Calu3 (cell line): ENCODE measurements around the gene RND1. TPM values are rescaled to one million over a fixed set of nuclear protein-coding genes. Genes with fewer than 3 reads are reported as not detected.

Experiments
- BruUV-seq: library from RNA; stranded (reverse); fragments of 400-500 nt; replicated peaks from 2 replicates; lab custom pipeline; 2021; lab: Mats Ljungman, UMichigan
- CTCF ChIA-PET: fragments of 300-600 bp; sonication (Branson Sonifier 250); formaldehyde crosslinking; loops from one replicate; lab custom pipeline; 2022; ENCODE audit warnings: antibody characterized with exemption; lab: Charles Lee
- DNase-seq: peaks from one replicate; pipeline ENCODE4 v3.0.0; 2022
- H3K27ac Mint-ChIP-seq: one replicate; pipeline ENCODE4 v1.8.0; 2022; ENCODE audit warnings: mixed read lengths; ENCODE audit not compliant: unreplicated experiment
- H3K27me3 Mint-ChIP-seq: one replicate; pipeline ENCODE4 v1.8.0; 2022; ENCODE audit warnings: mixed read lengths; ENCODE audit not compliant: unreplicated experiment
- H3K36me3 Mint-ChIP-seq: one replicate; pipeline ENCODE4 v1.8.0; 2022; ENCODE audit warnings: mild to moderate bottlenecking, moderate library complexity, mixed read lengths; ENCODE audit not compliant: insufficient read depth, unreplicated experiment
- H3K4me1 Mint-ChIP-seq: one replicate; pipeline ENCODE4 v1.8.0; 2022; ENCODE audit warnings: mild to moderate bottlenecking, low read depth, mixed read lengths; ENCODE audit not compliant: unreplicated experiment
- H3K4me3 Mint-ChIP-seq: one replicate; pipeline ENCODE4 v1.8.0; 2022; ENCODE audit warnings: mild to moderate bottlenecking, low read depth, moderate library complexity, mixed read lengths; ENCODE audit not compliant: unreplicated experiment
- H3K9me3 Mint-ChIP-seq: one replicate; pipeline ENCODE4 v1.8.0; 2022; ENCODE audit warnings: low read depth, mixed read lengths; ENCODE audit not compliant: unreplicated experiment
- CTCF ChIP-seq: fragments of 200-600 bp; IDR thresholded peaks from one replicate; pipeline ENCODE4 v1.8.0; 2022; ENCODE audit warnings: antibody characterized with exemption; ENCODE audit not compliant: unreplicated experiment
- intact Hi-C: fragments of 100-400 bp; cut with micrococcal nuclease; formaldehyde crosslinking; loops from one replicate; pipeline ENCODE4 v1.10.0; 2022; ENCODE audit not compliant: unreplicated experiment
- total RNA-seq: library from RNA; stranded (reverse); gene quantifications from 2 replicates; pipeline ENCODE4 v1.2.3, GENCODE V29; 2022

The RND1 gene
- total RNA-seq, 1 experiment from 2014 or later, result 14.2 TPM

GRCh38 chr12:48894271-48894670, 28.6 kb upstream of the RND1 start:
- BruUV-seq, result no TSS peak

GRCh38 chr12:48890657-48891418, 25.2 kb upstream of the RND1 start:
- H3K4me1 Mint-ChIP-seq, result peaks cover 8% of the 10 kb centered on the region
- no peak overlapping the region for H3K4me3 Mint-ChIP-seq
- CTCF ChIA-PET, result interaction anchor here (0.6 to 3.8 kb wide), 6 partner anchors 13 to 62 kb away, joined by 3 to 61 read pairs (median 4); partner anchors contain the start of genes DDX23 and RND1
- peak; percentile 84 for DNase-seq
- peaks cover 22% of the 10 kb centered on the region for H3K27me3 Mint-ChIP-seq
- H3K9me3 Mint-ChIP-seq, result no peaks in the 10 kb centered on the region
- intact Hi-C loops, result loop anchor here (1.0 kb wide), 1 partner anchor 38 kb away; no protein-coding TSS in a partner anchor
- peak; percentile 55 for TF ChIP-seq CTCF
- BruUV-seq, result no TSS peak
- H3K36me3 Mint-ChIP-seq, result peaks cover 4% of the 10 kb centered on the region
- H3K27ac Mint-ChIP-seq, result no peak overlapping the region

More at GRCh38 chr12:48894271-48894670, 28.6 kb upstream of the RND1 start:
- CTCF ChIA-PET, result no interaction called here
- intact Hi-C loops, result no loop called here
- no peaks in the 10 kb centered on the region for H3K9me3 Mint-ChIP-seq
- H3K27ac Mint-ChIP-seq, result no peak overlapping the region
- DNase-seq, result no peak
- no peaks in the 10 kb centered on the region for H3K4me1 Mint-ChIP-seq
- no peak for TF ChIP-seq CTCF
- no peaks in the 10 kb centered on the region for H3K36me3 Mint-ChIP-seq
- peaks cover 22% of the 10 kb centered on the region for H3K27me3 Mint-ChIP-seq
- H3K4me3 Mint-ChIP-seq, result no peak overlapping the region

GRCh38 chr12:48889679-48890078, 24.0 kb upstream of the RND1 start:
- Mint-ChIP-seq H3K4me1 (peaks cover 8% of the 10 kb centered on the region), H3K4me3 (no peak overlapping the region)

More at GRCh38 chr12:48889679-48890078, 24.0 kb upstream of the RND1 start:
- CTCF ChIA-PET, result interaction anchor here (1.3 to 3.8 kb wide), 3 partner anchors 22 to 37 kb away, joined by 3 to 61 read pairs (median 13); partner anchors contain the start of genes DDX23 and RND1
- DNase-seq, result no peak
- H3K27ac Mint-ChIP-seq, result no peak overlapping the region
- BruUV-seq, result no TSS peak
- no peaks in the 10 kb centered on the region for H3K9me3 Mint-ChIP-seq
- TF ChIP-seq CTCF, result no peak
- peaks cover 4% of the 10 kb centered on the region for H3K36me3 Mint-ChIP-seq
- intact Hi-C loops, result loop anchor here (1.0 kb wide), 1 partner anchor 36 kb away; no protein-coding TSS in a partner anchor
- peaks cover 22% of the 10 kb centered on the region for H3K27me3 Mint-ChIP-seq
